ENCODE measurements around the gene ANKRD13C.

- TF ChIP-seq CTCF (optimal IDR thresholded peaks at IDR 0.05 in 1 of 3, IDR thresholded peaks at IDR 0.05 in 1 of 3, conservative IDR thresholded peaks at IDR 0.05 in 1 of 3; ENCODE audit: extremely low read depth in 1 of 3, insufficient read depth in 2 of 3, low read length in 3 of 3): no peak
- TF ChIP-seq EZH2 (IDR thresholded peaks at IDR 0.05; ENCODE audit: low read length): no peak
Observed at GRCh38 chr1:70286453-70286852, 68.1 kb downstream of the ANKRD13C start.

All from keratinocyte (primary cell).